Memory B cell (primary cell): ENCODE measurements around the gene PRICKLE2.

Experiments used
- ATAC-seq: fragments of 150-1000 bp; cut with Tn5 transposase; 2 replicates; pipeline ENCODE4 v1.10.0; 2021; ENCODE audit warnings: low read depth, mild to moderate bottlenecking, moderate library complexity
- DNase-seq, 2 donors: peaks; one replicate each; pipeline ENCODE4 v3.0.0; 2022; ENCODE audit warnings: low spot score in 2 of 2
- H3K27ac Mint-ChIP-seq: one replicate; pipeline ENCODE4 v1.8.0; 2022; ENCODE audit warnings: mild to moderate bottlenecking, moderate library complexity, mixed read lengths
- H3K27me3 Mint-ChIP-seq: one replicate; pipeline ENCODE4 v1.8.0; 2022; ENCODE audit warnings: mixed read lengths
- H3K36me3 Mint-ChIP-seq: one replicate; pipeline ENCODE4 v1.8.0; 2022; ENCODE audit warnings: mild to moderate bottlenecking, mixed read lengths
- H3K4me1 Mint-ChIP-seq: one replicate; pipeline ENCODE4 v1.8.0; 2022; ENCODE audit warnings: mixed read lengths
- H3K4me3 Mint-ChIP-seq: one replicate; pipeline ENCODE4 v1.8.0; 2022; ENCODE audit warnings: mild to moderate bottlenecking, moderate library complexity, mixed read lengths
- H3K9me3 Mint-ChIP-seq: one replicate; pipeline ENCODE4 v1.8.0; 2022; ENCODE audit warnings: mixed read lengths

PRICKLE2 gene

GRCh38 chr3:64224826-64225610 lies at the start of gene PRICKLE2:
Gene PRICKLE2 (minus strand): TSS chr3:64225466. CDS start chr3:64198927, 26,539 bp downstream.
- H3K4me3 Mint-ChIP-seq: peak within 1 kb of the TSS; percentile 91
- peak within 1 kb of the TSS; percentile 90 for H3K27ac Mint-ChIP-seq
- peak in 1 of 2 donors; percentile 23 for DNase-seq
- no peaks in the 10 kb centered on the region for H3K36me3 Mint-ChIP-seq
- no peaks in the 10 kb centered on the region for H3K9me3 Mint-ChIP-seq
- peak; percentile 91 for ATAC-seq
- peaks cover 18% of the 10 kb centered on the region for H3K4me1 Mint-ChIP-seq
- no peaks in the 10 kb centered on the region for H3K27me3 Mint-ChIP-seq

GRCh38 chr3:64272842-64273241 lies 47.6 kb upstream of the PRICKLE2 start:
- no peak overlapping the region for H3K27ac Mint-ChIP-seq
- no peak overlapping the region for H3K4me3 Mint-ChIP-seq
- DNase-seq (no peak), ATAC-seq (no peak)
- H3K36me3 Mint-ChIP-seq: no peaks in the 10 kb centered on the region
- H3K9me3 Mint-ChIP-seq: peaks cover 8% of the 10 kb centered on the region
- no peaks in the 10 kb centered on the region for H3K4me1 Mint-ChIP-seq
- H3K27me3 Mint-ChIP-seq: peaks cover 7% of the 10 kb centered on the region

GRCh38 chr3:64272271-64272670 lies 47.0 kb upstream of the PRICKLE2 start:
- H3K27ac Mint-ChIP-seq: no peak overlapping the region

GRCh38 chr3:64271631-64272030 lies 46.4 kb upstream of the PRICKLE2 start:
- ATAC-seq (no peak), DNase-seq (no peak)
- Mint-ChIP-seq H3K9me3 (peaks cover 8% of the 10 kb centered on the region), H3K4me3 (no peak overlapping the region), H3K27ac (no peak overlapping the region), H3K36me3 (no peaks in the 10 kb centered on the region), H3K4me1 (no peaks in the 10 kb centered on the region), H3K27me3 (peaks cover 10% of the 10 kb centered on the region)

More at GRCh38 chr3:64272271-64272670, 47.0 kb upstream of the PRICKLE2 start:
- H3K4me3 Mint-ChIP-seq: no peak overlapping the region
- H3K36me3 Mint-ChIP-seq: no peaks in the 10 kb centered on the region
- H3K4me1 Mint-ChIP-seq: no peaks in the 10 kb centered on the region
- peaks cover 8% of the 10 kb centered on the region for H3K9me3 Mint-ChIP-seq
- H3K27me3 Mint-ChIP-seq: peaks cover 7% of the 10 kb centered on the region
- DNase-seq (no peak), ATAC-seq (no peak)

- Mint-ChIP-seq H3K4me1 (no peaks in the 10 kb centered on the region), H3K36me3 (no peaks in the 10 kb centered on the region), H3K4me3 (no peak overlapping the region), H3K27ac (no peak overlapping the region), H3K9me3 (peaks cover 8% of the 10 kb centered on the region), H3K27me3 (peaks cover 12% of the 10 kb centered on the region)
- DNase-seq (no peak), ATAC-seq (no peak)
Observed at GRCh38 chr3:64270866-64271260, 45.6 kb upstream of the PRICKLE2 start.

GRCh38 chr3:64270142-64270865 lies 45.0 kb upstream of the PRICKLE2 start:
- no peaks in the 10 kb centered on the region for H3K36me3 Mint-ChIP-seq
- peaks cover 8% of the 10 kb centered on the region for H3K9me3 Mint-ChIP-seq
- H3K27me3 Mint-ChIP-seq: peaks cover 15% of the 10 kb centered on the region
- no peak overlapping the region for H3K4me3 Mint-ChIP-seq
- no peaks in the 10 kb centered on the region for H3K4me1 Mint-ChIP-seq
- ATAC-seq: no peak
- H3K27ac Mint-ChIP-seq: no peak overlapping the region
- DNase-seq: no peak

- Mint-ChIP-seq H3K27ac (no peak overlapping the region), H3K9me3 (peaks cover 8% of the 10 kb centered on the region), H3K27me3 (peaks cover 18% of the 10 kb centered on the region), H3K4me3 (no peak overlapping the region), H3K4me1 (no peaks in the 10 kb centered on the region), H3K36me3 (no peaks in the 10 kb centered on the region)
- DNase-seq (no peak), ATAC-seq (no peak)
Observed at GRCh38 chr3:64268926-64269325, 43.7 kb upstream of the PRICKLE2 start.

GRCh38 chr3:64267721-64268604 lies 42.7 kb upstream of the PRICKLE2 start:
- no peaks in the 10 kb centered on the region for H3K4me1 Mint-ChIP-seq
- ATAC-seq (no peak), DNase-seq (no peak)
- peaks cover 8% of the 10 kb centered on the region for H3K9me3 Mint-ChIP-seq
- no peaks in the 10 kb centered on the region for H3K36me3 Mint-ChIP-seq
- no peak overlapping the region for H3K4me3 Mint-ChIP-seq
- H3K27ac Mint-ChIP-seq: no peak overlapping the region
- peaks cover 19% of the 10 kb centered on the region for H3K27me3 Mint-ChIP-seq

- H3K9me3 Mint-ChIP-seq: peaks cover 8% of the 10 kb centered on the region
- H3K27ac Mint-ChIP-seq: no peak overlapping the region
- H3K4me1 Mint-ChIP-seq: no peaks in the 10 kb centered on the region
- H3K4me3 Mint-ChIP-seq: no peak overlapping the region
- peaks cover 23% of the 10 kb centered on the region for H3K27me3 Mint-ChIP-seq
- no peaks in the 10 kb centered on the region for H3K36me3 Mint-ChIP-seq
- DNase-seq (no peak), ATAC-seq (no peak)
Observed at GRCh38 chr3:64266983-64267382, 41.7 kb upstream of the PRICKLE2 start.

GRCh38 chr3:64266065-64266931 lies 41.0 kb upstream of the PRICKLE2 start:
- no peak overlapping the region for H3K27ac Mint-ChIP-seq

GRCh38 chr3:64265646-64266045 lies 40.4 kb upstream of the PRICKLE2 start:
- no peak overlapping the region for H3K4me3 Mint-ChIP-seq
- H3K36me3 Mint-ChIP-seq: no peaks in the 10 kb centered on the region
- no peak for ATAC-seq
- H3K27me3 Mint-ChIP-seq: peaks cover 28% of the 10 kb centered on the region
- no peaks in the 10 kb centered on the region for H3K4me1 Mint-ChIP-seq
- H3K9me3 Mint-ChIP-seq: peaks cover 4% of the 10 kb centered on the region
- DNase-seq: no peak
- no peak overlapping the region for H3K27ac Mint-ChIP-seq

More at GRCh38 chr3:64266065-64266931, 41.0 kb upstream of the PRICKLE2 start:
- DNase-seq (no peak), ATAC-seq (no peak)
- Mint-ChIP-seq H3K4me1 (no peaks in the 10 kb centered on the region), H3K9me3 (peaks cover 8% of the 10 kb centered on the region), H3K36me3 (no peaks in the 10 kb centered on the region), H3K4me3 (no peak overlapping the region), H3K27me3 (peaks cover 28% of the 10 kb centered on the region)

GRCh38 chr3:64264501-64265109 lies 39.3 kb upstream of the PRICKLE2 start:
- DNase-seq (no peak), ATAC-seq (no peak)
- no peaks in the 10 kb centered on the region for H3K36me3 Mint-ChIP-seq
- H3K27me3 Mint-ChIP-seq: peaks cover 28% of the 10 kb centered on the region
- no peak overlapping the region for H3K27ac Mint-ChIP-seq
- H3K4me1 Mint-ChIP-seq: no peaks in the 10 kb centered on the region
- no peak overlapping the region for H3K4me3 Mint-ChIP-seq
- peaks cover 3% of the 10 kb centered on the region for H3K9me3 Mint-ChIP-seq
